ENCODE data around the gene RIPOR1. TPM values are rescaled to one million over a fixed set of nuclear protein-coding genes. Genes with fewer than 3 reads are reported as not detected.

Gene RIPOR1
- total RNA-seq, 1 experiment from 2014 or later, result 3.6 TPM

GRCh38 chr16:67545665-67546024 is 17.0 kb downstream of the RIPOR1 start:
- DNase-seq (ENCODE audit: low read depth, low spot score), result no peak
- in situ Hi-C loops (cut with HindIII; ENCODE audit: low pct_unique_long_range_greater_than_20kb, low sequenced_read_pairs), result no loop called here

DNA sequence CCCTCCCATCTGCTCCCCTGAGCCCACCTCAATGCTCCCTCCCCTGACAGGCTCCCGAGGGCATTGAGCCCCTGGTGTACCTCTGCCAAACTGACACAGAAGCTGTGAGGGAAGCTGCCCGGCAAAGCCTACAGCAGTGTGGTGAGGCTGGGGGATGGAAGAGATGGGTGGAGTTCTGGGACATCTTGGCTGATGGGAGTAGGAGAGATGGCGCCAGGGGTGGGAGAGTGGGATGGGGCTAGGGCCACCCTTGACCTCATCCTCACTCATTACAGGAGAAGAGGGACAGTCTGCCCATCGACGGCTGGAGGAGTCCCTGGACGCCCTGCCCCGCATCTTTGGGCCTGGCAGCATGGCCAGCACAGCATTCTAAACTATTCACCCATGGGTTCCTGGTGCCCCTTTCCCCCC is 17.5 kb downstream of the RIPOR1 start:
- in situ Hi-C loops (cut with HindIII; ENCODE audit: low pct_unique_long_range_greater_than_20kb, low sequenced_read_pairs), result no loop called here
- no peak for DNase-seq (ENCODE audit: low read depth, low spot score)

GRCh38 chr16:67546761-67547422 is 18.3 kb downstream of the RIPOR1 start:
- in situ Hi-C loops (cut with HindIII; ENCODE audit: low pct_unique_long_range_greater_than_20kb, low sequenced_read_pairs), result no loop called here
- DNase-seq (ENCODE audit: low read depth, low spot score), result peak; percentile 76

GRCh38 chr16:67547423-67548264 is 19.0 kb downstream of the RIPOR1 start:
- in situ Hi-C loops (cut with HindIII; ENCODE audit: low pct_unique_long_range_greater_than_20kb, low sequenced_read_pairs), result no loop called here

GRCh38 chr16:67548265-67549126 is 19.9 kb downstream of the RIPOR1 start:
- DNase-seq (ENCODE audit: low read depth, low spot score), result no peak
- in situ Hi-C loops (cut with HindIII; ENCODE audit: low pct_unique_long_range_greater_than_20kb, low sequenced_read_pairs), result no loop called here

More at GRCh38 chr16:67547423-67548264, 19.0 kb downstream of the RIPOR1 start:
- DNase-seq (ENCODE audit: low read depth, low spot score), result no peak

- no peak for DNase-seq (ENCODE audit: low read depth, low spot score)
- in situ Hi-C loops (cut with HindIII; ENCODE audit: low pct_unique_long_range_greater_than_20kb, low sequenced_read_pairs), result no loop called here
These were observed 20.6 kb downstream of the RIPOR1 start for GRCh38 chr16:67549240-67549639.

DNA sequence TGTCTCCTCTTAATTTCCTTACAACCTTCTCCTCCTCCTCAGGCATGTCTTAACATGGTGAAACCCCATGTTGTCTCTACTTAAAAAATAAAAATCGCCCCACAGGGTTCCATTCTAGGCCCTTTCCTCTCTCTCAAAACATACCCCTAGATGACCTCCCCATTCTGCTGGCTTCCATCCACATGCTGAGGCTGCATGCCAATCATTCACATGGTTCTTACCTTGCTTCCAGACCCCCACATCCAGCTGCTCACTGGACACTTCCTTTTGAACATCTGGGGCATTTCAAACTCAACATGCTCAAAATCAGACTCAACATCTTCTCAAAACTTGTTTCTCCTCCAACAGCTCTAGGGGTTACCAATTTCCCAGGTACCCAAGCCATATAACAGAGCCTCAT is 21.3 kb downstream of the RIPOR1 start:
- no peak for DNase-seq (ENCODE audit: low read depth, low spot score)
- in situ Hi-C loops (cut with HindIII; ENCODE audit: low pct_unique_long_range_greater_than_20kb, low sequenced_read_pairs), result no loop called here

DNA sequence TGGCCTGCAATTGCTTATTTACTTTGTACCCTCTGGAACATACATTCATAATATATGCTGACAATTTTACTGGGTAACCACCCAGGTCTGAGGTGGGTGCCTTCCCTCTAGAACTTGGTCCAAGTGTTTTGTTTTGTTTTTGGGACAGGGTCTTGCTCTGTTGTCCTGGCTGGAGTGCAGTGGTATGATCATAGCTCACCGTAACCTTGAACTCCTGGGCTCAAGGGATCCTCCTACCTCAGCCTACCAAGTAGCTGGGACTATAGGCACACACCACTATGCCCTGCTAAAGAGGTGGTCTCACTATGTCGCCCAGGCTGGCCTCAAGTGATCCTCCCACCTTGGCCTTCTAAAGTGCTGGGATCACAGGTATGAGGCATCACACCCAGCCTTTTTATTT is 22.5 kb downstream of the RIPOR1 start:
- in situ Hi-C loops (cut with HindIII; ENCODE audit: low pct_unique_long_range_greater_than_20kb, low sequenced_read_pairs), result no loop called here

GRCh38 chr16:67551972-67552371 is 23.3 kb downstream of the RIPOR1 start:
- in situ Hi-C loops (cut with HindIII; ENCODE audit: low pct_unique_long_range_greater_than_20kb, low sequenced_read_pairs), result no loop called here
- DNase-seq (ENCODE audit: low read depth, low spot score), result no peak

More for the DNA sequence above, 22.5 kb downstream of the RIPOR1 start:
- no peak for DNase-seq (ENCODE audit: low read depth, low spot score)

GRCh38 chr16:67552476-67552875 is 23.8 kb downstream of the RIPOR1 start:
- in situ Hi-C loops (cut with HindIII; ENCODE audit: low pct_unique_long_range_greater_than_20kb, low sequenced_read_pairs), result no loop called here
- DNase-seq (ENCODE audit: low read depth, low spot score), result no peak

DNA sequence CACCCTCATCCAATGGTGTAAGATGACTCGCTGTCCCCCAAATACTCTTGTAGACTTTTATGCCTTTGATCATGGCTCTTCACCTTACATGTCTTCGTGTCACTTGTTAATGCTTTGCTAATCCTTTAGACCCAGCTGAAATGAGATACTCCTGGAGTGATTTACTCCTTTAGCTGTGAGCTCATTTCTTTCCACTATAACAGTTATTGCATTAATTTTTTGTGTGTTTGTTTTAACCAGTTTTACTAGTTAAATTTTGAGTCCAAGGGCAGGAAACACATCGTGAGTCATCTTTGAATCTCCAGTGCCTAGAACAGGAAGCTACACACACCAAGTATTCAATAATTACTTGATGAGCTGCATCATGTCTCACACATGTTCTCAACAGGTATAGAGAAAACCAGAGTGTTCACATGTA is 27.2 kb downstream of the RIPOR1 start:
- DNase-seq (ENCODE audit: low read depth, low spot score), result no peak
- in situ Hi-C loops (cut with HindIII; ENCODE audit: low pct_unique_long_range_greater_than_20kb, low sequenced_read_pairs), result no loop called here

GRCh38 chr16:67558859-67559258 is 30.2 kb downstream of the RIPOR1 start:
- in situ Hi-C loops (cut with HindIII; ENCODE audit: low pct_unique_long_range_greater_than_20kb, low sequenced_read_pairs), result no loop called here

GRCh38 chr16:67560827-67561342 is 32.3 kb downstream of the RIPOR1 start:
- DNase-seq (ENCODE audit: low read depth, low spot score), result no peak
- in situ Hi-C loops (cut with HindIII; ENCODE audit: low pct_unique_long_range_greater_than_20kb, low sequenced_read_pairs), result no loop called here

More at GRCh38 chr16:67558859-67559258, 30.2 kb downstream of the RIPOR1 start:
- no peak for DNase-seq (ENCODE audit: low read depth, low spot score)

- no peak for DNase-seq (ENCODE audit: low read depth, low spot score)
- in situ Hi-C loops (cut with HindIII; ENCODE audit: low pct_unique_long_range_greater_than_20kb, low sequenced_read_pairs), result no loop called here
These were observed 32.8 kb downstream of the RIPOR1 start for GRCh38 chr16:67561501-67561823.

- peak; percentile 94 for DNase-seq (ENCODE audit: low read depth, low spot score)
- in situ Hi-C loops (cut with HindIII; ENCODE audit: low pct_unique_long_range_greater_than_20kb, low sequenced_read_pairs), result no loop called here
These were observed 33.3 kb downstream of the RIPOR1 start for GRCh38 chr16:67561824-67562525.

- DNase-seq (ENCODE audit: low read depth, low spot score), result peak; percentile 70
- in situ Hi-C loops (cut with HindIII; ENCODE audit: low pct_unique_long_range_greater_than_20kb, low sequenced_read_pairs), result no loop called here
These were observed 33.9 kb downstream of the RIPOR1 start, which contains the start of gene CTCF for GRCh38 chr16:67562526-67562917. Gene CTCF (plus strand): TSS chr16:67562526. CDS start chr16:67610833, 48,307 bp downstream.

DNA sequence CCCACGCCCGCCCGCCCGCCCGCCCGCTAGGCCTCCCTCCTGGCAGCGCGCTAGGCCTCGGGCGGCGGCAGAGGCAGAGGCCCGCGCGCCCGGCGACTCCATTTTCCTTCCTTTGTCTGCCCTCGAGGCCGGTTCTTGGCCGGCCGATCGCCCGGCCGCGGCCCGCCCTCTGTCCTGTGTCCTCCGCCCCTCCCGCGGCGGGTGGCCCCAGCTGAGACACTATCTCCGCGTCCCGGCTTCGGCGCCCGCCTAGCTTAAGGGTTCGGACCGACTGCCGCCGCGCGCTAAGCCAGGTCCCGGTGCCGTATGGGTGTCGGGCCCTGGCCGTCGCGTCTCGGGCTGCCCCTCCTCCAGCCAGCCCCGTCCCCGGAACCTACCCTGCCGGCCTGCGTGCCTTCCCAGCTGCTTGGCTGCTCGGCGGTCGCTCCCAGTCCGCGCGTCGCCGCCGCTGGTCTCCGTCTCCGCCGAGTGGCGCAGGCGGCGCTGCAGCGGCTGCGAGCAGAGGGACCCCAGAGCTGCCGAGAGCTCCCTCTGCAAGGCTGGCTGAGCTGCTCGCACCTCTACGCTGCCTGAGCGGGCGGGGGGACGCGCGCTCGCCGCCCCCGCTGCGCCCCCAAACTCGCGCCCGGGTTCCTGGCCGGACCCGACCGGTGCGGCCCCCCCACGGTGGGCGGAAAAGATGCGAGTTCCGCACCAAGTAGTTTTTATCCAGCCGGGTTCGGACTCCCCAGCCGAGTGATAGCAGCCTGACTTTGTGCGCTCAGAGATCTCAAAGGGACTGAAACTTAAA is 34.5 kb downstream of the RIPOR1 start:
- DNase-seq (ENCODE audit: low read depth, low spot score), result peak; percentile 40
- in situ Hi-C loops (cut with HindIII; ENCODE audit: low pct_unique_long_range_greater_than_20kb, low sequenced_read_pairs), result no loop called here

All from SK-MEL-5 (cell line).